GM21737 (cell line): ENCODE measurements around the gene SPATA33.
"Not testable (repeated sequence)": the region's sequence is repeated elsewhere in the genome, so short reads cannot be mapped to it uniquely, and the experiment has no call there.

Experiments used
- ATAC-seq: cut with Tn5 transposase; IDR thresholded peaks from one replicate; pipeline ENCODE4 v1.9.1; 2021; ENCODE audit warnings: mild to moderate bottlenecking, moderate library complexity; ENCODE audit not compliant: unreplicated experiment

SPATA33 gene

DNA sequence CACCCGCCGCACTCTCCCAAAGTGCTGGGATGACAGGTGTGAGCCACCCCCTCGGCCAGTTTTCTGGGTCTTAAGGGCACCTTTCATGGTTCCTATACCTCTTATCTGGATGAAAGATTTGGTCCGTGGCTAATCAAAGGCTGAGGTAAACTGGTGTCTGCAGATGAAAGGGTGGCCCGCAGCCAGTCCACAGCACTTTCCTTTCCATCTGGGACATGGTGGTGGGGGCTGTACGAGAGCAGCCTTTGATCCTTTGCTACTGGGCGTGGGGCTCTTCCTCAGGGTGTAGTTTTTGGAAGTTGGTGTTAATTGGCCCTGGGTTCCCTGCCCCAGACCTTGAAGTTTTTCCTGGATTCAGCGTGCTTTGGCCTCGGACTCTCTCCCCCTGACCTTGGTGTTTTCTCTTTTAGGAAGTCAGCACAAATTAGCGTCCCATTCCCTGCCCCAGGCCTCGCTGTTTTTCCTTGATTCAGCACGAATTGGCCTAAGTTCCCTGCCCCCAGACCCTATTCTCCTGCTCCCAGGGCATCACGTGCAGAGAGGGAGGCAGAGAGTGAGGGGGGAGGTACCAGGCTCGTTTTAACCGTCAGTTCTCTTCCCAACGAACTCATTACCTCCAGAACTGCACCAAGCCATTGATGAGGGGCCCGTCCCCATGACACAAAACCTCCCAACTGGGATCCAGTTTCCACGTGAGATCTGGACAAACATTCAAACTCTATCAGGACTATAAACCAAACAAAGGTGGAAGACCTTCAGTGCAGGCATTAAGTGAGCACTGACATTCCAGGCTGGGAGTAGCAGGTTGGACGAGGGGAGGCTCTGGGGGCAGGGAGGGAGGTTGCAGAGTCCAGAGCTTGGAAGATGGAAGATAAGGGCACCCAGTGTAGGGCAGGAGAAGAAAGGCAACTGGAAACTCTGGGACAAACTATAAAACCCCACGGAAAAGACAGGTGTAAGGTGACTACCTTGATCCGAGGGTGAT lies 32.6 kb upstream of the SPATA33 start:
- no peak for ATAC-seq

- no peak for ATAC-seq
Observed at GRCh38 chr16:89629827-89630610, 27.6 kb upstream of the SPATA33 start.

DNA sequence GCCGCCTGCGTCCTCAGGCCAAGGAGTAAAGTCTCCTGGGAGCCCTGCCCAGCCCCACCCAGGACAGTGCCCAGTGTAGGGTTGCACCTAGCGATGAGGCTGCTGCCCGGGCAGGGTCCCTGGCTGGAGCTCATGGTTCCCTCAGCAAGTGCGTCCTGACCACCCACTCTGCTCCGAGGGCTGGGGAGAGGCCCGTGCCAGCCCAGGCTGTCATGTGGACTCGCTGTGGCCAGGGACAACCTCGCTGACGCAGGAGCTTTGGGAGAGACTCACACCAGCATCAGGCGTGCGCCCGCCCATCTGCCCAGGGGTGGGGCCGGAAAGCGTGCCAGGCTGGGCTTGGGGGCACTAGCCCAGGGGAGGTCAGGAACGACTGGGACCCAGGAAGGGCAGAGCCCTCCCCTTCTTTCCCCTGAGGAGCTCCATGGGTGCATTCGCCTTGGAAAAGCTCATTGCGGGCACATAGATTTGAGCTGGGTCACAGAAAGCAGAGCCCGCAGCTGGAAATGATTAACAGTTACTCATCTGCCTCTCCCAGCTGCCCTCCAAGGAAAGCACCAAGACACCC lies 24.5 kb upstream of the SPATA33 start:
- no peak for ATAC-seq

DNA sequence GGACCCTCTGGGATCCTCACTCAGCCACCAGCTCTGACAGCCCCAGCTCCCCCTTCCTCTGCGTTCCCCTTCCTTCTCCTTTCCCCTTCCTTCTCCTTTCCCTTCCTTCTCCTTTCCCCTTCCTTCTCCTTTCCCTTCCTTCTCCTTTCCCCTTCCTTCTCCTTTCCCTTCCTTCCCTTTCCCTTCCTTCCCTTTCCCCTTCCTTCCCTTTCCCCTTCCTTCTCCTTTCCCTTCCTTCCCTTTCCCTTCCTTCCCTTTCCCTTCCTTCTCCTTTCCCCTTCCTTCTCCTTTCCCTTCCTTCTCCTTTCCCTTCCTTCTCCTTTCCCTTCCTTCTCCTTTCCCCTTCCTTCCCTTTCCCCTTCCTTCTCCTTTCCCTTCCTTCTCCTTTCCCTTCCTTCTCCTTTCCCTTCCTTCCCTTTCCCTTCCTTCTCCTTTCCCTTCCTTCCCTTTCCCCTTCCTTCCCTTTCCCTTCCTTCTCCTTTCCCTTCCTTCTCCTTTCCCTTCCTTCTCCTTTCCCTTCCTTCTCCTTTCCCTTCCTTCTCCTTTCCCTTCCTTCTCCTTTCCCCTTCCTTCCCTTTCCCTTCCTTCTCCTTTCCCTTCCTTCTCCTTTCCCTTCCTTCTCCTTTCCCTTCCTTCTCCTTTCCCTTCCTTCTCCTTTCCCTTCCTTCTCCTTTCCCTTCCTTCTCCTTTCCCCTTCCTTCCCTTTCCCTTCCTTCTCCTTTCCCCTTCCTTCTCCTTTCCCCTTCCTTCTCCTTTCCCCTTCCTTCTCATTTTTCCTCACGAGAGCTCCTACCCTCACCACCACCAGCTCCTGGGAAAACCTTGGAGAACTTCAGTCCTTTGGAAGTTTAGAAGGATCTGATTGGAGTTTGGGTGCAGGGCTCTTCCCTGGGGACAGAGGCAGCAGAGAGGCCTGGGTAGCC lies 22.9 kb upstream of the SPATA33 start:
- not testable (repeated sequence) for ATAC-seq

GRCh38 chr16:89636663-89637062 lies 21.0 kb upstream of the SPATA33 start:
- ATAC-seq: no peak

- ATAC-seq: no peak
Observed at GRCh38 chr16:89637379-89637778, 20.3 kb upstream of the SPATA33 start.

DNA sequence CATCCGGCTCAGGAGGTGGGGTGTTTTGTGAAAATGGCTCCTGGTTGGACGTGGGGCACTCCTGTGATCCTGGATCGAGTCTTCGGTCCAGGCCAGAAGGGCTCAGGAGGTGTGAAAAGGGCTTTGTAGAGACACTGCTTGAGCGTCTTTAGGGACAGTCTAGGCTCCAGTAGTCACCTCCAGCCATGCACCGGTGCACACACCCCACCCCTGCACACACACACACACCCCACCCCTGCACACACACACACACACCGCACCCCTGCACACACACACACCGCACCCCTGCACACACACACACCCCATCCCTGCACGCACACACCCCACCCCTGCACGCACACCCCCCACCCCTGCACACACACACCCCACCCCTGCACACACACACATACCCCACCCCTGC lies 19.2 kb upstream of the SPATA33 start:
- ATAC-seq: no peak

DNA sequence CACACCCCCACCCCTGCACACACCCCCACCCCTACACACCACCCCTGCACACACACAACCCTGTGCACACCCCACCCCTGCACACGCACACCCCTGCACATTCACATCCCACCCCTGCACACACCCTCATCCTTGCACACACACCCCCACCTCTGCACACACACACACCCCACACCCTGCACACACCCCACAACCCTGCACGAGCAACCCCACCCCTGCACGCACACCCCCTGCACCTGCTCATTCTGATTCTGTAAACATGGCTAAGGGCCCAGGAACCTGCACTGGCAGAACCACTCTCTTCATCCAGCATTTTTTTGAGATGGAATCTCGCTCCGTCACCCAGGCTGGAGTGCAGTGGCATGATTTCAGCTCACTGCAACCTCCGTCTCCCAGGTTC lies 18.3 kb upstream of the SPATA33 start:
- ATAC-seq: no peak

DNA sequence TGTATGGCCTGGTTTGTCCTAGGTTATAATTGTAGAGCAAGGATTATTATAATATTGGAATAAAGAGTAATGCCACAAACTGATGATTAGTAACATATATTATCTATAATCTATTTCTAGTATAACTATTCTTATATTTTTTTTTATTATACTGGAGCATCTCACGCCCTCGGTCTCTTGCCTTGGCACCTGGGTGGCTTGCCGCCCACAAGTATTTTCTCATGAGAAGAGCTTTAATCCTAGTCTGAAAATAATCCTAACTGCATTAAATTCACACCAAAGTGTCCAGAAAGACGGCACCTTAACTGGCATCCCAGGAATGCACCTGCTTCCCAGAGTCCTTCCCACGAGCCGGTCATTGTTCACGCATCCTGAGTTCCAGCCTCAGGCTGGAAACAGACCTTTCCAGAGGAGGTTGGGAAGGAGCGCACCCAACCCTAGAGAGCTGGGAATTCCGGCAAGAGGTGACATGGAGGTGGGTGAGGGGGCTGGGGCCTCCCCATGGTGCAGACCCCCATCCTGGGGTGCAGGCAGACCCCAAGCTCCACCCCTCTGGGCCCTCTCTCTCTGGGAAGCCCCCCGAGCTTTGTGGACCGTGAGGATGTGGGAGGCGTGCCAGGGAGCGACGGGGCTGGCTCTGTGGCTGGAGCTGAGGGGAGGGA lies 16.0 kb upstream of the SPATA33 start:
- no peak for ATAC-seq

GRCh38 chr16:89642574-89642973 lies 15.1 kb upstream of the SPATA33 start:
- ATAC-seq: no peak

GRCh38 chr16:89643769-89644300 lies 13.8 kb upstream of the SPATA33 start:
- ATAC-seq: no peak

GRCh38 chr16:89645122-89645521 lies 12.5 kb upstream of the SPATA33 start:
- ATAC-seq: no peak

DNA sequence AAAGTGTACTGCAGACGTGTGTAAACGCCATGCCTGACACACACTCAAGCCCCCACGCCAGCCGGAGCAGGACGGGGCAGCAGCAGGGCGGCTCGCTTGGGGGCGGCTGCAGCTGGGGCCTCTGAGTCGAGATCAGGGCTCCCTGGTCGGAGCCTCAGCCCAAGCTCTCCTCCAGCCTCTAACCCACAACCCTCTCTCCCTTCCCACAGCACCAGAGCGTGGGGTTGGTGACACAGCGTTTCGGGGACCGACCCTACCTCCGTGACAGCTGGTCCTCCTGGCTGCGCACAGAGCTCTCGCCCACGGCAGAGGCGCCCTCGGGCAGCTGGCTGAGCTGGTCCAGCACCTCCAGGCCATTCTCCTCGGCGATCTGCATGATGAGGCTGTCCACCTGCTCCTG lies 11.4 kb upstream of the SPATA33 start:
- ATAC-seq: no peak

DNA sequence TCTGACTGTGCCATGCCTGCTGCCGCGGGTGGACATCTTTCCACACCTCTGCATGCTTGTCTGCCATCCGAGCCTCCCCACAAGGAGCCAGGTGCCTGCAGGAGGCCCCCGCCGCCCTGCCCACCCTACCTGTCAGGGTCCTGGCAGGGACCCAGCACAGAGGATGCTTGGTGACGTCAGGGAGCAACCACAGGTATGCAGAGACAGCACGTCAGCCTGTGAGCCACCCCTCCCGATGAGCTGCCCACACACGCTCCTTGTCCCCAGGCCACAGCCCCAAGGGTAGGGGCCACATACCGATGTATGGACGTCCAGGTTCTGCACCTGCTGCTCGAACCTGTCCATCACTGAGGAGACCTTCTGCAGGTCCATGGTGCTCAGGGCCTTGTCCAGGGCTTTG lies 10.7 kb upstream of the SPATA33 start:
- no peak for ATAC-seq

DNA sequence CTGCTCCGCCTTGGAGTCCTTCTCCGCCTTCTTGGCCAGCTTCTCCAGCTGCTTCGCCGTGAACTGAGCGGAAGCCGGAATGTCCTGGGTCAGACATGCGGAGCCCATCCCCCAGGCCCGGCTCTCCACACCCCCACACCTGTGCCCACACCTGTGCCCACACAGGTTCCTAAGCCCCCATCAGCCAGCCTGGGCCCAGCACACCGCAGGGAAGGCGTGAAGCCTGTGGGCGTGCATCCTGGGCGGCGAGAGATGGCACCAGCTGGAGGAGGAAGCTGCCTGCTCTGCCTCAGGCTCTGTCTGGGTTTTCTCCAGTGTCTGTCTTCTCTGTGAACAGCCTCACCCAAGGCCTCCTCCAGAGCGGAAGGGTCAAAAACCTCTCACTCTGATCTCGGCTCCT lies 6.1 kb upstream of the SPATA33 start:
- no peak for ATAC-seq

DNA sequence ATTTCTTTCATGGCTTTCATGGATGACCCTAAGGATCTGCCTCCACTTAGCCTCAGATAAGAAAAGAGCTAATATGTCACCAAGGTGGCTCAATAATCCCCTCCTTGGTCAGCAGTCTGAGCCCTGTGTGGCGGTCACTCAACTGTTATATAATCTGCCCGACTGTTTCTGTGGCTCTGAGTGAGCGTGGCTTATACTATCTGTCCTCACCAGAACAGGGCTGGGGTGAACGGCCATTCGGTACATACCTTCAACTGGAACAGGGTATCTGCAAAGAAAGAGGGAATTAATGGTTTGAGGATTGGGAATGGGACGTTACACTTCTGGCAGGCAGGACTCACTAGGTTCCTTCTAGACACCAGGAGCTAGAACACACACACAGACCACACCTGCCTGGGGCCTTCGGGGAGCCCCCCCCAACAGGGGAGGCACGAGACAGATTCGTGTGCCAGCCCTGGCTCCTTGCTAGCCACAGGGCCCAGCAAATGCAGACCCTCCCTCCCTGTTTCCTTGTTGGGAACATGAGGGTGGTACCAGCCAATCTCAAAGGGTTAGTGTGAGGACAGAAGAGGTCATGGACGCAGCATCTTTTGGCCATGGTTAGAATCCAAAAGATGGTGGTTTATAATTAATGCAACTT lies 3.9 kb upstream of the SPATA33 start:
- ATAC-seq: no peak

- ATAC-seq: no peak
Observed at GRCh38 chr16:89655062-89655643, 2.5 kb upstream of the SPATA33 start.

DNA sequence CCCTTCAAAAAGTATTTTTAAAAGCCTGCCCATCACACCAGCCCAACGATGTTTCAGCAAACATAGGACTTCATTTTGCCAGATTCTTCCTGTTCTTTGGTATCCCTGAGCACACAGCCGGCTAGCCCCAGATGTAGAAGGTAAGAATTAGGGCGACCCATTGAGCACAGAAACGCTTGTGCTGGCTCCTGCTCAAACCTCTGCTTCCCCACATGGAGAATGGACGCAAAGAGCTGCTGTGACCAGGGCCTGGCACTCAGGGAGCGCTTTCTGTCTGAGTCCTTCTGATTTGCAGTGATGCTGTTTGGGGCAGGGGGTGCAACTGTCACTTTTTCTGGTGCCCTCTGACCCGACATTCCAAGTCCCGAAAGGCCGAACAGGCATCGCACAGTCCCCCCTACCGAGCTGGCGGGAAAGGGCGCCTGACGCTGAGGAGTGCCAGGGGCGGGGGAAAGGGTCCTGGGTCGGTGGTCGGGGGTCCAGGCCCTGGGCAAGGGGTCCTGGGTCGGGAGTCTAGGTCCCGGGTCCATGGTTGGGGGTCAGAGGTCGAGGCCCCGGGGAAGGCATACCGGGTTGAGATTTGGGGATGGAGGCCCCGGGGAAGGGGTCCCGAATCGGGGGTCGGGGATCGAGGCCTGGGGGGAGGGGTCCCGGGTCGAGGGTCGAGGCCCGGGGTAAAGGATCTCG lies 1.1 kb upstream of the SPATA33 start:
- ATAC-seq: no peak
